ENCODE results near the gene NEMF. TPM values are rescaled to one million over a fixed set of nuclear protein-coding genes. Genes with fewer than 3 reads are reported as not detected.

The NEMF gene
- total RNA-seq, 2 donors from 2014 or later: 75.1 to 82.6 TPM

DNA sequence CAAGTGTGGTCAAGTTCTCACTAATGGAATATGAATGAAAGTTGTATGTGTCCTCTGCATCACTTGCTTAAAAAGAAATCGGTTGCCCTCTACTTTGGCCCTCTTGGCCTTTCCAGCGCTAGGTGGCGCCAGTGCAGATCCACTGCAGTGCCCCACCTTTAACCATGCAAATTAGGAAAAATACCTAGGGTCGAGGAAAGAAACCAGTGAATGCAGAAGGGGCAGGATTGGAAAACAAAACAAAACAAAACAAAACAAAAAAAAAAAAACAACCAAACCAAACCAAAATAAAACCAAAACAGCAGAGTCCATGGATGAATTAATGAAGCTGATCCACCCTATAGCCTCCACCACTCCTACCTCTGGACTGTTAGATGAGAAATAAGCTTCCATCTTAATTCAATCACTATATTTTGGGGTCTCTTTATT, 12.9 kb upstream of the NEMF start:
- Histone ChIP-seq H3K27ac (ENCODE audit: low read depth, low read length) (no peak overlapping the region), H3K4me1 (ENCODE audit: control insufficient read depth, insufficient read depth, low read length) (no peaks in the 10 kb centered on the region), H3K27me3 (ENCODE audit: control insufficient read depth, insufficient read depth, low read length, poor library complexity, severe bottlenecking) (peaks cover 6% of the 10 kb centered on the region), H3K4me3 (ENCODE audit: low read length) (no peak overlapping the region), H3K36me3 (ENCODE audit: control insufficient read depth, insufficient read depth, low read length) (no peaks in the 10 kb centered on the region), H3K9ac (ENCODE audit: extremely low read depth, low read length, poor library complexity, severe bottlenecking) (no peak overlapping the region), H3K9me3 (ENCODE audit: control insufficient read depth, low read length) (no peaks in the 10 kb centered on the region)
- 3% methylated on average over 4 of the region's 4 CpGs; no CpG with 5 or more reads in 1 of the 2 experiments for WGBS, 2 experiments (ENCODE audit: insufficient coverage in 1 of 2, insufficient read length in 1 of 2)
- TF ChIP-seq, protein P1, sequence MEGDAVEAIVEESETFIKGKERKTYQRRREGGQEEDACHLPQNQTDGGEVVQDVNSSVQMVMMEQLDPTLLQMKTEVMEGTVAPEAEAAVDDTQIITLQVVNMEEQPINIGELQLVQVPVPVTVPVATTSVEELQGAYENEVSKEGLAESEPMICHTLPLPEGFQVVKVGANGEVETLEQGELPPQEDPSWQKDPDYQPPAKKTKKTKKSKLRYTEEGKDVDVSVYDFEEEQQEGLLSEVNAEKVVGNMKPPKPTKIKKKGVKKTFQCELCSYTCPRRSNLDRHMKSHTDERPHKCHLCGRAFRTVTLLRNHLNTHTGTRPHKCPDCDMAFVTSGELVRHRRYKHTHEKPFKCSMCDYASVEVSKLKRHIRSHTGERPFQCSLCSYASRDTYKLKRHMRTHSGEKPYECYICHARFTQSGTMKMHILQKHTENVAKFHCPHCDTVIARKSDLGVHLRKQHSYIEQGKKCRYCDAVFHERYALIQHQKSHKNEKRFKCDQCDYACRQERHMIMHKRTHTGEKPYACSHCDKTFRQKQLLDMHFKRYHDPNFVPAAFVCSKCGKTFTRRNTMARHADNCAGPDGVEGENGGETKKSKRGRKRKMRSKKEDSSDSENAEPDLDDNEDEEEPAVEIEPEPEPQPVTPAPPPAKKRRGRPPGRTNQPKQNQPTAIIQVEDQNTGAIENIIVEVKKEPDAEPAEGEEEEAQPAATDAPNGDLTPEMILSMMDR (conservative IDR thresholded peaks at IDR 0.05): peak; percentile 91
- peak; percentile 94 for DNase-seq
- Mint-ChIP-seq H3K27ac (no peak overlapping the region), H3K36me3 (ENCODE audit: low read depth) (no peaks in the 10 kb centered on the region), H3K4me3 (no peak overlapping the region), H3K27me3 (ENCODE audit: insufficient read depth) (peaks cover 4% of the 10 kb centered on the region), H3K4me1 (peaks cover 6% of the 10 kb centered on the region), H3K9me3 (no peaks in the 10 kb centered on the region)

GRCh38 chr14:49863487-49864281, 11.1 kb upstream of the NEMF start:
- H3K4me1 Mint-ChIP-seq: peaks cover 7% of the 10 kb centered on the region
- Histone ChIP-seq H3K27me3 (ENCODE audit: control insufficient read depth, insufficient read depth, low read length, poor library complexity, severe bottlenecking) (peaks cover 2% of the 10 kb centered on the region), H3K4me1 (ENCODE audit: control insufficient read depth, insufficient read depth, low read length) (no peaks in the 10 kb centered on the region), H3K9ac (ENCODE audit: extremely low read depth, low read length, poor library complexity, severe bottlenecking) (peak overlapping the region; percentile 96), H3K4me3 (ENCODE audit: low read length) (peak overlapping the region; percentile 94), H3K36me3 (ENCODE audit: control insufficient read depth, insufficient read depth, low read length) (no peaks in the 10 kb centered on the region), H3K9me3 (ENCODE audit: control insufficient read depth, low read length) (peaks cover under 1% of the 10 kb centered on the region), H3K27ac (ENCODE audit: low read depth, low read length) (no peak overlapping the region)
- H3K36me3 Mint-ChIP-seq (ENCODE audit: low read depth): no peaks in the 10 kb centered on the region
- TF ChIP-seq, protein P1 (conservative IDR thresholded peaks at IDR 0.05): no peak
- H3K9me3 Mint-ChIP-seq: no peaks in the 10 kb centered on the region
- H3K27me3 Mint-ChIP-seq (ENCODE audit: insufficient read depth): peaks cover 3% of the 10 kb centered on the region
- DNase-seq: no peak
- H3K27ac Mint-ChIP-seq: no peak overlapping the region
- 27 to 43% methylated on average over 7 to 9 of the region's 9 CpGs for WGBS, 2 experiments (ENCODE audit: insufficient coverage in 1 of 2, insufficient read length in 1 of 2)
- no peak overlapping the region for H3K4me3 Mint-ChIP-seq

DNA sequence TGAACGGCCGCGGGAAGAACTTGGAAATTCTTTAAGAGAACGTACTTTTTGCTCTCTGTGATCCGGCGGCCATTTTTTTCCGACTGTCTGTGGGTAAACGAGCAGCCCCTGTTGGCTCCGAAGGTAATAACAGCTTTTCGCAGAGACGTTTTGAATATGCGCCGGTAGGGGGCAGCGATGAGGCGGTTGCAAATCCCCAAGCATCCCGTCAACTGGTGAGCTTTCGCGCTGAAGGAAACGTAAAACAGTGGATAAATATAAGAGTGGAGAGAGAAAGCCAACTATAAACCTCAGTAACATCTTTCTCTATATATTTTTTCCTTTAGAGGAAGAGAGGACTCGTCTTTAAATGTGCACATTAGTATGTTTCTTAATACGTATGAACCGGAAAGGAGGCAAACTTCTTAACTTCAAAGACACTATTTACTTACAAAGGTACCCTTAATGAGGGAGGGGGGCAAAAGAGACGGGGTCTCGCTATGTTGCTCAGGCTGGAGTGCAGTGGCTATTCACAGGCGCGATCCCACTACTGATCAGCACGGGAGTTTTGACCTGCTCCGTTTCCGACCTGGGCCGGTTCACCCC, 9.6 kb upstream of the NEMF start:
- no peaks in the 10 kb centered on the region for H3K9me3 Mint-ChIP-seq
- TF ChIP-seq, protein P1 (conservative IDR thresholded peaks at IDR 0.05): peak; percentile 100
- H3K4me3 Mint-ChIP-seq: no peak overlapping the region
- 0% methylated on average over 10 to 15 of the region's 30 CpGs for WGBS, 2 experiments (ENCODE audit: insufficient coverage in 1 of 2, insufficient read length in 1 of 2)
- H3K36me3 ChIP-seq (ENCODE audit: control insufficient read depth, insufficient read depth, low read length): no peaks in the 10 kb centered on the region
- H3K36me3 Mint-ChIP-seq (ENCODE audit: low read depth): no peaks in the 10 kb centered on the region
- peak overlapping the region; percentile 94 for H3K4me3 ChIP-seq (ENCODE audit: low read length)
- DNase-seq: peak; percentile 95
- H3K27me3 ChIP-seq (ENCODE audit: control insufficient read depth, insufficient read depth, low read length, poor library complexity, severe bottlenecking): no peaks in the 10 kb centered on the region
- peak overlapping the region; percentile 95 for H3K27ac ChIP-seq (ENCODE audit: low read depth, low read length)
- H3K9ac ChIP-seq (ENCODE audit: extremely low read depth, low read length, poor library complexity, severe bottlenecking): peak overlapping the region; percentile 96
- H3K27ac Mint-ChIP-seq: no peak overlapping the region
- H3K27me3 Mint-ChIP-seq (ENCODE audit: insufficient read depth): no peaks in the 10 kb centered on the region
- peaks cover 6% of the 10 kb centered on the region for H3K9me3 ChIP-seq (ENCODE audit: control insufficient read depth, low read length)
- H3K4me1 Mint-ChIP-seq: peaks cover 3% of the 10 kb centered on the region
- no peaks in the 10 kb centered on the region for H3K4me1 ChIP-seq (ENCODE audit: control insufficient read depth, insufficient read depth, low read length)

Measured in endodermal cell (in vitro differentiated cells).